ENCODE measurements around the gene CCDC110.

The CCDC110 gene

DNA sequence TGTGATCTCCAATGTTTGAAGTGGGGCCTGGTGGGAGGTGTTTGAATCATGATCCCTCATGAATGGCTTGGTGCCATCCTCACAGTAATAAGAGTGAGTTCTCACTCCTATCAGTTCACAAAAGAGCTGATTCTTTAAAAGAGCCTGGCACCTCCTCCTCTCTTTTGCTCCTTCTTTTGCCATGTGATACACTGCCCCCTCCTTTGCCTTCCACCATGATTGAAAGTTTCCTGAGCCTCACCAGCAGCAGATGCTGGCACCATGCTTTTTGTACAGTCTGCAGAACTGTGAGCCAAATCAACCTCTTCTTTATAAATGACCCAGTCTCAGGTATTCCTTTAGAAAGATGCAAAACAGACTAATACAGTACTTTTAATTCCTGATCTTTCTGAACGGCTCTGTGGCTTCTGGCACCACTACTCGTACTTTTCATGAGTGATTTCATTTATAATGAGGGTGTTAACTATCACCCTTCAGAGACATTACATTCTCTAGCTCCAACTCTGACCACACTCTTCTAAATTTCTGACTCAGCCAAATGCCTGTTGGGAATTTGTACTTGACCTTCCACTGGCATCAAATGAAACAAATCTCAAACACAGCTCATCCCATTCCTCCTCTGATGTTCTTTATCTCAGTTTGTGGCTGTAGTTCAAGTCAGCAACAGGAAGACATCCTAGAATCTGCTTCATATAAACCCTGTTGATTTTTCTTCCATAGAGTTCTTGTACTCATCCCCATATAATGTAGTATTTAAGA, 50.0 kb downstream of the CCDC110 start:
- DNase-seq (ENCODE audit: low read depth): peak; percentile 8

GRCh38 chr4:185416955-185417354, 54.6 kb downstream of the CCDC110 start:
- DNase-seq (ENCODE audit: low read depth): no peak

DNA sequence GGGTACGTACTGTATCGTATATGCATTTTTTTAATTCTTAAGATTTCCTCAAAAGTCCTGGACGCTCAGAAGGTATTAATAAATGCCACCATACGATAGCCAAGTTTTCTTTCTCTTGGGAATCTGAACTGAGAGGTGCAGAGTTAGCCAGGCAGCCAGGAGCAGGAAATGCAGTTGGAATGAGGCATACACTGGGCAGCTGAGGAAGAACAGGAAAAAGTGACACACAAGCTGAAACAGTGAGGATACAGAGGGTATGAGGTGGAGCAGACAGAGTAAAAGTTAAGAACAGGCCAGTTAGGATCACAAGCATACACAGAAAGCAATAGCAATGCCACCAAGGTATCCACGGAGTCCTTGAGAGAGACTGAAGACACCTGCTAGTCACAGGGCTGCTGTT, 59.1 kb downstream of the CCDC110 start:
- DNase-seq (ENCODE audit: low read depth): no peak

DNA sequence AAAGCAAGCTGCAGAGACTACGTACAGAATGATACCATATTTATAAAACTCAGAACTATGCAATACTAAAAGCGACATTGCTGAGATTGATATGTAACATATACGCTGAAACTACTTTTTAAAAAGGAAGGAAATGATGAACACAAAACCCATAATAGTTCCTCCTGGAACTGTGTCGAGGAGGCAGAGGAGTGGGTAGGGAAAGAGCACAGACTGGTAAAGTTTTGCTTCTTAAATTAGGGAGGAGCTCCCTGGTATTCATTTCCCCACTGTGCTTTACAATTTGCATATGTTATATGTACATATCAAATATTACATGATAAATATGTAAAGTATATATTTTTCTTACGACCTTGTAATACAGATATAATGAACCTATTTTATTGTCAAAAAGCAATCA, 59.7 kb downstream of the CCDC110 start:
- no peak for DNase-seq (ENCODE audit: low read depth)

DNA sequence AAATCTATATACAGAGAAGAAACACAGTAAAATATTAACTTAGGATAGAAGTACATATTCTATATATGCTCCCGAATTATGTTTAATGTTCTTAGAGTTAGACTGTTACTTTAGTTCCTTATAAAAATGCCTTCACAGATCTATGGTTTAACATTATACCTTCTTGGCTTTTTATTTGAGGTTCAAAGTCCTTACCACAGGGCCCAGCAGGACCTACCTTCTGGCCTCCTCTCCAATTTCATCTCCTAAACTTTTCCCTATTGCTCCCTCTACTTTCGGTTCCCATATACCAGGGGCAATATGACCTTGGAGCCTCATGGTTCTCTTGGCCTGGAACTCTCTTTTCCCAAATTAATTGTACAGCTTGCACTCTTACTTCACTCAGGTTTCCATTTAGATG, 63.1 kb downstream of the CCDC110 start:
- no peak for DNase-seq (ENCODE audit: low read depth)

GRCh38 chr4:185405296-185405999, 66.1 kb downstream of the CCDC110 start:
- no peak for DNase-seq (ENCODE audit: low read depth)

- no peak for DNase-seq (ENCODE audit: low read depth)
Measured at GRCh38 chr4:185404031-185404430, 67.5 kb downstream of the CCDC110 start.

GRCh38 chr4:185399466-185399865, 72.1 kb downstream of the CCDC110 start:
- no peak for DNase-seq (ENCODE audit: low read depth)

GRCh38 chr4:185398618-185399017, 72.9 kb downstream of the CCDC110 start:
- no peak for DNase-seq (ENCODE audit: low read depth)

DNA sequence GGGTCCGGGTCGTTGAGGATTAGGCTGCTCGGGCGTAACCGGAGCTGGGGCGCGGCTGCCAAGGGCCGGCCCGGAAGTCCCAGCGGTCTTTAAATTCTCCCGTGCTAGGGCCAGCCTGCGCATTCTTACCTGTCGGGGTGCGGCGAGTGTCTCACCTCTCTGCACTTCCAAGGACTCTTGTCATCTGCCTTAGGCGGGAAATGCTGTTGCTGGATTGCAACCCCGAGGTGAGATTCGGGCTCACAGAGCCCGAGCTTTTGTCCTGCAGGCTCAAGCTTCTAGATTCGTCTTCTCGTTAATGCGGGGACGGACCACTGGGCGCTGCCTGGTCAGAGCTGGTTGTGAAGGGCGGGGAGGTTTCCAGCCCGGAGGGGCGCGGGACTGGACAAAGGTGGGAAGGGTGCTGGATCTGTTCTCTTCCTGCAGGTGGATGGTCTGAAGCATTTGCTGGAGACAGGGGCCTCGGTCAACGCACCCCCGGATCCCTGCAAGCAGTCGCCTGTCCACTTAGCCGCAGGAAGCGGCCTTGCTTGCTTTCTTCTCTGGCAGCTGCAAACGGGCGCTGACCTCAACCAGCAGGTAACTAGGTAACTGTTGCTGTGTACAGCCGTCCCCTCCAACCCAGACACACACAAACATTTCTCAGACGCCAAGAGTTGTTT, 74.7 kb downstream of the CCDC110 start, which contains the start of gene ANKRD37:
ANKRD37 (plus strand) TSS at position 118 of the 662 bp plus-strand sequence; CDS start at position 201, 83 bp downstream.
- DNase-seq (ENCODE audit: low read depth): no peak

DNA sequence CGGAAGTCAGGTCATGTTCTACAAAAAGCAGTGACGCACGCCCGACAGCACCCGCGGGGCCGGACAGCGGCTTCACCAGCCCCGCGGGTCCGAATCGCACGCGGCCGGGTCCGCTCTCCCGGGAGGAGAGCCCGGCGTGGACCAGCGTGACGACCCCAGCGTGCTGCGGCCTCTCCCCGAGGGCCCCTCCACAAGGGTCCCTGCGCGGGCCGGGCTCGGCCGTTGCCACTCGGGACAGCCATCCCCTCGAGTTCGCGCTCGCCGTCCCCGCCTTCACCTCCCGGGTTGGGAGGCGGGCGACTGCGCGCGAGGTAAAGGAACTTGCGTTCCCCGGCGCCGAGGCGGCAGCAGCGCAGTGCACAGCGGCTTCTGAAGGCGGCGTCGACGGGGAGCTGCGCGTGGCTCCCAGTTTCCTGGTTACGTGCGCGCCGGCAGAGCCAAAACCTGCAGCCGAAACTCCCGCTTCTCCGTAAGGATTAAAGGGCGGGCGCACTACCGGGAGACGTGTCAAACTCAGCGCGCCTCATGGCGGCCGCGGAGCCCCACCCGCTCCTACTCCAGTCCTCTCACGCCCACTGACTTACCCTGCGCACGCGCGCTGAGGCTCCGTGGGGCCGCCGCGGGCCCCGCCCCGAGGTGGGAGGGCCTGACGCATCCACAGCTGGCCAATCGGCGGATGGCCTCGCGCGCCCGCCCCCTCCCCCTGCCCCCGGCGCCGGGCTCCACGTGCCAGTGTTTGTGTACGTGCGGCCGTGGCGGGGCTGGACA, 75.4 kb downstream of the CCDC110 start:
- peak; percentile 96 for DNase-seq (ENCODE audit: low read depth)

- no peak for DNase-seq (ENCODE audit: low read depth)
Measured at GRCh38 chr4:185395238-185395955, 76.1 kb downstream of the CCDC110 start, which contains the start of gene LRP2BP. TSS of gene LRP2BP (minus strand) at chr4:185395924. CDS start at chr4:185378186, 17,738 bp downstream.

Data from fibroblast of gingiva (primary cell).